AG09319 (cell line): ENCODE results near the gene F11R.
"Not testable (repeated sequence)": the region's sequence is repeated elsewhere in the genome, so short reads cannot be mapped to it uniquely, and the experiment has no call there.

Experiments used
- DNase-seq: peaks from one replicate; pipeline ENCODE4 v3.0.0-alpha.2; 2010; ENCODE audit warnings: low read depth; ENCODE audit errors: extremely low read depth
- CTCF ChIP-seq: IDR thresholded peaks from 2 replicates; pipeline ENCODE4 v1.5.1; 2011; ENCODE audit warnings: low read depth, mild to moderate bottlenecking, inconsistent platforms, low read length, moderate library complexity

The F11R gene

GRCh38 chr1:161000736-161001480 lies 20.0 kb downstream of the F11R start:
- DNase-seq: no peak
- no peak for TF ChIP-seq CTCF

DNA sequence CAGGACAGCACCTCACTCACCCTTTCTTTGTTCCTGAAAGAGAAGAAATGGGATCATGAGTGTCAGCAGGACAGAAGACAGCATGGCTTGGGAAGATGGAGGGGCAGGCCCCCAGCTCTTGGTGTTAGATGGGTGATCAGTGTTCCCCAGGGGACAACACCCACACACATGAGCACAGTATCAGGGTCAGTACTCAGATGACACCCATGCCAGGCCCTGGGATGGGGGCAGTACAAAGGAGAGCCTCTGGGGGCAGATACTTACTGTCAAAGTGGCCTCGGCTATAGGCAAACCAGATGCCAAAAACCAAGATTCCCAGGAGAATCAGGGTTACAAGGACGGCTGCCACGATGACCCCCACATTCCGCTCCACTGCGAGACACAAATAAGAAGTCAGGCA lies 21.6 kb downstream of the F11R start:
- TF ChIP-seq CTCF: no peak
- DNase-seq: no peak

DNA sequence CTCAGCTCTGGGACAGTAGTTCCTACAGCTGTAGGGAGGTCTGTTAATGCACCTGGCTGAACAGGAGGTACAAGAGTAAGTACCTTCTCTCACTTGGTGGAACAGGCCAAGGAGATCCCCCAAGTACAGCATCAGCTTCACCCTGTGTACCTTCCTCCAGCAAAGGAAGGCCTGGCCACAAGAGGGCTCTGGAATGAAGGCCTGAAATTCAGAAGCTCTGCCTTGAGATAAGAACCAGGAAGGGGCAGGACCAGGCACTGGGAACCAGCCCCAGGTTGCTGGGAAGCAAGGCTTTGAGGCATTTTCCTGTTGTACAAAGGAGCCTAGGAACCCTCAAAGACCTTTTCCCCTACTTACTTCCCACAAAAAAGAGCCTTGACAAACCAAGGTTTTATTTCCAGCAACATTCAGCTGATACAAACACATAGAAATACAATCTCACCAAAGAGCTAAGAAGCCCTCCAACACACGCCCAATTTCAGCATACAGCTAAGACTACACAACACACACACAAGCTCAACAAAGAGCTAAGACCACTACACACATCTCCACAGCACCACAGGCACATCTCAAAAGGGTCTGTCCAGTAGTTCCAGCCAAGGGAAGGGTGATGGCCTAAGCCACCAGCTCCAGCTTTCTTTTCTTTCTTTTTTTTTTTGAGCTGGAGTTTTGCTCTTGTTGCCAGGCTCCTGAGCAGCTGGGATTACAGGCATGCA lies 23.5 kb downstream of the F11R start:
- peak; percentile 19 for DNase-seq
- TF ChIP-seq CTCF: peak; percentile 60

- DNase-seq: no peak
- no peak for TF ChIP-seq CTCF
Measured at GRCh38 chr1:160996178-160996577, 24.8 kb downstream of the F11R start.

- DNase-seq: peak; percentile 51
- peak; percentile 48 for TF ChIP-seq CTCF
Measured at GRCh38 chr1:160993544-160994193, 27.3 kb downstream of the F11R start.

GRCh38 chr1:160992036-160992435 lies 28.9 kb downstream of the F11R start:
- DNase-seq: not testable (repeated sequence)

DNA sequence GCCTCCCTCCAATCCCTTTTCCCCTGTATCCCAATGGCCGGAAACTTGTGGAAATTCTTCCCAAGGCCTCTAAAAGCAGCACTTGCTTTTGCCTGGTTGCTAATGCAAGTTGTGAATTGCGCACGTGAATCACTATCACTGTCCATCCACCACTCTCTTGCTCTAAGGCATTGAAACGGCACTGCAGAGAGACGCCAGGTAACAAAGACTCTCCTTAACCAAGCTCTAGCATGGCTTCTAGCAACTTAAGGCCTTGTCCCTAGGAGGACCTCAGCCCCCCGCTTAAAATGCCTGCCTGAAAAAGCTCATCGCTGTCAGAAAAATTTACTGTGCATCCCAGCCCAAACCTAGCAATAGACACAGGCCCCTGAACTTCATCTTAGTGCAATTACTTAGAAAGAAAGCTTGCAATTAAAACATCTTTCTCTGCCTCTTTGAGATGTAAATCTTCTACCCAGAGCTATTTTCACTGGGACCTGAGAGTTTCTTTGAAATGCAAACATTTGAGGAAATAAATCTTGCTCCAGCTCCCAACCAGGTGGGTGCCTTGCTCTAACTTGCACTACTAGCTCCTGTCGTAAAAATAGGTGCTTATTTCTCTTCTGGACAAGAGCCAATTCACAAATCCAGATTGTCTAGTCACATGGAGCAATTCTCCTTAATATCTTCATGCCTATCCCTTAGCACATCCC lies 33.4 kb downstream of the F11R start:
- no peak for DNase-seq
- no peak for TF ChIP-seq CTCF
